GM18511 (cell line): ENCODE measurements around the gene LRRC25.

ENCODE experiments used
- ATAC-seq: cut with Tn5 transposase; IDR thresholded peaks from one replicate; pipeline ENCODE4 v1.9.1; 2021; ENCODE audit warnings: mild to moderate bottlenecking, moderate library complexity; ENCODE audit not compliant: unreplicated experiment

LRRC25 gene

GRCh38 chr19:18436671-18437490 is 39.5 kb upstream of the LRRC25 start:
- peak; percentile 61 for ATAC-seq

DNA sequence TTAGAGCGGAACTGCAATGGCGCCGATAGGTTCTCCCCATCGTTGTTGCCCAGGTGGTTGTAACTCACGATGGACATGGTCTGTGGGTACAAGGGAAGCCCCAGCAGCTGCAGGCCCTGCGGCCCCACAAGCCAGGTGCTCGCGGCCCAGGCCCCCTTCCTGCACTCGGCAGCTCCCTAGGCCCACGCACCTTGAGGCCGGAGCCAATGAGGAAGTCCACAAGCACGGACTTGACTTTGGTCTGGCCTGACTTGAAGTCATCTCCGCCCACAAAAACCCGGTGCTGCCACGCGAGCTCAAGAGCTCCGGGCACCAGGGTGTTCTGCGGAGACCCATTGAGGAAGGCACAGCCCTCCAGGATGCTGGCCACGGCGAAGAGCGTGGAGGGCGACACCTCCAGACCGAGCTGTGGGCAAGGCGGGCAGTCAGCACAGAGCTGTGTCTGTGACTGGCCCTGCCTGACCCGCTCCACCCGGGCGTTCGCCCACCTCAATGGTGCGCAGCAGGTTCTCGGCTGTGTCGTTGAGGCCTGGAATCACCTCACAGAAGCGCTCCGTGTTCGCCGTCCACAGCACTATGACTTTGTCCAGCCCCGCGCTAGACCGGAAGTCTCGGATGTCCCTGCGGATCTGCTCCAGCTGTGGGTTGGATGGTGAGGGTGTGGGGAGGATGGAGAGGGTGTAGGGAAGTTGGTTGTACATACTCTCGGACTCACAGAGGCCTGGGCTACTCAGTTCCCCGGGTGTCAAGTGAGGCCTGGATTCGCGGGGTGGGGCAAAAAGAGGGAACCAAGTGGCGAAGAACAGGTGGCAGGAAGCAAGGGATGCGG is 38.6 kb upstream of the LRRC25 start:
- ATAC-seq, result no peak

GRCh38 chr19:18435178-18435841 is 37.9 kb upstream of the LRRC25 start:
- ATAC-seq, result no peak

- ATAC-seq, result no peak
Measured at GRCh38 chr19:18434411-18435175, 37.2 kb upstream of the LRRC25 start.

- no peak for ATAC-seq
Measured at GRCh38 chr19:18433735-18434398, 36.4 kb upstream of the LRRC25 start.

GRCh38 chr19:18433015-18433691 is 35.7 kb upstream of the LRRC25 start:
- no peak for ATAC-seq

- ATAC-seq, result no peak
Measured at GRCh38 chr19:18432275-18433014, 35.0 kb upstream of the LRRC25 start.

GRCh38 chr19:18431351-18432197 is 34.2 kb upstream of the LRRC25 start:
- no peak for ATAC-seq

GRCh38 chr19:18430417-18431144 is 33.2 kb upstream of the LRRC25 start:
- ATAC-seq, result no peak

DNA sequence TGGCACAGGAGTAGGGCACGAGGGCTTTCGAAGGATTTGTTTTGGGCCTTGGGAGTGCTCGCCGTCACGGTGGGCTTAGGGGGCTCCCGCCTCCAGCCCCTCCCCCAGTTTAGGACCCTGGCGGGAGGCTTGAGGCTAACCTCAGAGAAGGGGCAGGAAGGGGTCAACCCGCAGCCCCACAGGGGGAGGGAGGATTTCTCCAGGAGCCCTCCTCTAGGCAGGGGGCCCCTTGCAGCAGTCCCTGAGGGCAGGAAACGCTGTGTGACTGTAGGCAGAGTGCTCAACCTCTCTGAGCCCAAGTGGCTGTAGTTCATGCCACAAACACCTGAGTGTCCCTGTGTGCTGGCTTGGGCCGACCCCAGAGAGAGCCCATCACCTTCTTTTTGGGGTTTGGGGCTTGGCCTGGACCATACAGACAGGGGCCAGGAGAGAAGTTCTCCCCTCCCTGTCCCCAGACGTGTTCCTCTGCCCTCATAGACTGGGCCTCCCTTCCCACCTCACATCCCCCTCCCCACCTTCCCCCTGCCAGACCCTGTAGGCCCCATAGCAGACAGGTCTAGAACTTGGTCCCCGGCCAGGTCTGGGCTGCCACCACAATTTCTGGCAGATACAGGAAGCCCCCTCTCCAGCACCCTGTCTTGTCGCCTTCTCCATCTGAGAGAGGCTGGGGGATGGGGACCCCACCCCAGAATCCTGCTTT is 32.4 kb upstream of the LRRC25 start:
- ATAC-seq, result no peak

DNA sequence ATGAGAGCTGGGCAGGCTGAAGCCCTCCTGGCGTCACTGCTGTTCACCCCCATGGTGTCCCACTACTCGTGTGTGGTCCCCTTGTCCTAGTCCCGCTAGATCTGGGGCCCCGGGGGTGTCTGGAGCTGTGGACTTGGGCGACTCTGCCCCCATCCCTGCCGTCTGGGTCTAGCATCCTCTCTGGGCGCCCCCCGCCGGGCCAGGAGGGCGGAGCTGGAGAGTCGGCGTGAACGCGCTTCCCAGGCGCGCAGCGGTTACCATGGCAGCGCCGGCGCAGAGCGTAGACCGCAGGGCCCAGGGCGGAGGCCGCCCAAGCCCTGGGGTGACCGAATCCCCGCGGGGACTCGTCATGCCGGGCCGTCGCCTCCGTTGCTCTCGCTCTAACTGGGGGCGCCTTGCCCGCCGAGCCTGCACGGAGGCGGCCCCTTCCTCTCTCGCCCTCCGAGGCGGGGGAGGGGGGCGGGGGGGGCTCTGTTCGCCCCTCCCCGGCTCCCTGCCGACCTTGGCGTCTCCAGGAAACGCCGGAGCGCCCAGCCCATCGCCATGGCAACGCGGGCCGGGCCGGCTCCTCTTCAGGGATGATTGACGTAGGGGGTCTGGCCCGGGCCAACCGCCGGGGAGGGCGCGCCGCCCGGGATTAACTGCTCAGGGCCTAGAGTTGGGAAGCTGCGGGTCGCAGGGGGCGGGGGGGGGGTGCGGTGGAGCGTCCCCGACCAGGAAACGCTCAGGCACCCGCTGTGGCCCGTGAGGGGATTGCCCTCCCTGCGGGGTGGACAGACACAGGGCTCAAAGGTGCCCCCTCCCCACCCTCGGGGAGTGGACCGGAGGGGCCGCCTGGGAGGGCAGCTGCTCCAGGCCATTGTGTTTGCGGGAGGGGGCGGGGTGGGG is 31.6 kb upstream of the LRRC25 start:
- peak; percentile 71 for ATAC-seq

DNA sequence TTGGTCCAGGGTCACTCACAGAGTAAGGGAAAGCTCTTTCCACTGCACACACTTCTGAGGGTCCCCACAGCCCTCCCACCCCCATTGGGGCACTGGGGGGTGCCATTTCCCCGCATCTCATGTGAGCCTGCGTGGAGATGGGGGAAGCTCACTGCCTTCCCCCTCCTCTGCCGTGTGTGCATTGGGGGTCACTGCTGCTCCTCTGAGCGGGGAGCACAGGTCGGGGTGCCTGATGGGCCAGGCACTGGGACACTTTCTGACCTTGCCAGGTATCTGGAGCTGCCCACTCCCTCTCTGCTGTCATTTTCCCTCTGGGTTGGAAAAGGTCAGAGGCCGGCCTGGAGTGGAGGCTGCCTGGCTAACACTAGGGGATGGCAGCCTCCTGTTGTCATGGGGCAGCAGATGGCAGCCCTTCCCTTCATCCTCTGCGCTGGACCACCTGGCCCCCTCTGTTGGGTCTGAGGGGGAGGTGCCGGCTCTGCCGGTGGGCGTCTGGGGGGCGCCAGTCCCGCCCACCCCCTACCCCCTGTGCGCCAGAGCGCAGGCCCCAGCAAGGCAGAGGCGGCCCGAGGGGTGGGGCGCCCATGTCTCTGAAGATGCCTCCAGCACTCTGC is 30.9 kb upstream of the LRRC25 start:
- no peak for ATAC-seq

GRCh38 chr19:18427743-18428113 is 30.3 kb upstream of the LRRC25 start:
- no peak for ATAC-seq

DNA sequence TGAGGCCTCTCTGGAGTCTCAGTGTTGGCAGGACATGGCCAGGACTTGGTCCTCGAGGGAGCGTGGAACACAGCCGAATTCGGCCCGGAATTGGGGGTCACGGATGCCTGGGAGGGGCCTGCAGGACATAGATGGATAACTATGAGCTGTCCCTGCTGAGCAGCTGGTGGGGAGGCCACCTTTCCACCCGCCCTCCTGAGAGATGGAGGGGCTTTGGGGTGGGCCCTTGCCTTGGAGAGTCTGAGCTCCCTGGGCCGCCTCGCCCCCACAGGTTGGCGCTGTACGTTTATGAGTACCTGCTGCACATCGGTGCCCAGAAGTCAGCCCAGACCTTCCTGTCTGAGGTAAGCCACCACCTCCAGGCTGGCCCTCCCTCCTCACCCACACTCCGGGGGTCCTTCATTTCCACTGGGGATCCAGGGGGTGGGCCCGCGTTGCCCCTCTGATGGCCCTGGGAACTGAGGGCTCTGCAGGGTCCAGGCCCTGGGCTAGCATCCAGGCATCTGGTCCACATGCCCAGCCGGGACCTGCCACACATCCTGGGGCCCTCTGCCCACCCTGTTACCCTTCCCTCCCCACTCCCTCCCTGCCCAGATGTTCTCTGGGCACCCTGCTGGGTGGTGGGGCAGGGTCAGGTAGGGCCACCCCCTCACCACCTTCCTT is 29.8 kb upstream of the LRRC25 start:
- ATAC-seq, result no peak

GRCh38 chr19:18426416-18426767 is 29.0 kb upstream of the LRRC25 start:
- ATAC-seq, result no peak
